ENCODE measurements around the gene TIMP2.

Gene TIMP2

GRCh38 chr17:78953356-78954350 lies 28.5 kb upstream of the TIMP2 start:
- no peak for TF ChIP-seq CTCF (IDR thresholded peaks at IDR 0.05; ENCODE audit: insufficient read depth, low read length, missing control alignments)
- no peak overlapping the region for H3K4me3 ChIP-seq (ENCODE audit: low read depth, low read length)
- CTCF ChIA-PET = interaction anchor here (1.0 to 6.4 kb wide), 4 partner anchors 9 to 57 kb away, joined by 3 to 41 read pairs (median 4); no protein-coding TSS in a partner anchor
- POLR2A ChIA-PET = interaction anchor here (1.0 kb wide), 1 partner anchor 18 kb away, joined by 3 read pairs; no protein-coding TSS in a partner anchor
- no peak for DNase-seq (ENCODE audit: low read depth, low spot score)

- POLR2A ChIA-PET = interaction anchor here (1.0 kb wide), 1 partner anchor 17 kb away, joined by 3 read pairs; no protein-coding TSS in a partner anchor
- CTCF ChIA-PET = interaction anchor here (1.0 to 6.4 kb wide), 5 partner anchors 10 to 87 kb away, joined by 3 to 41 read pairs (median 4); no protein-coding TSS in a partner anchor
- DNase-seq (ENCODE audit: low read depth, low spot score) = no peak
- H3K4me3 ChIP-seq (ENCODE audit: low read depth, low read length) = no peak overlapping the region
- TF ChIP-seq CTCF (IDR thresholded peaks at IDR 0.05; ENCODE audit: insufficient read depth, low read length, missing control alignments) = no peak
These were observed 27.5 kb upstream of the TIMP2 start for GRCh38 chr17:78952706-78953105.

GRCh38 chr17:78951967-78952551 lies 26.9 kb upstream of the TIMP2 start:
- DNase-seq (ENCODE audit: low read depth, low spot score) = no peak
- ChIA-PET CTCF (interaction anchor here (1.0 to 6.4 kb wide), 5 partner anchors 11 to 86 kb away, joined by 3 to 41 read pairs (median 4); no protein-coding TSS in a partner anchor), POLR2A (no interaction called here)
- no peak for TF ChIP-seq CTCF (IDR thresholded peaks at IDR 0.05; ENCODE audit: insufficient read depth, low read length, missing control alignments)
- H3K4me3 ChIP-seq (ENCODE audit: low read depth, low read length) = no peak overlapping the region

GRCh38 chr17:78950870-78951269 lies 25.7 kb upstream of the TIMP2 start:
- TF ChIP-seq CTCF (IDR thresholded peaks at IDR 0.05; ENCODE audit: insufficient read depth, low read length, missing control alignments) = no peak
- H3K4me3 ChIP-seq (ENCODE audit: low read depth, low read length) = no peak overlapping the region
- POLR2A ChIA-PET = no interaction called here
- CTCF ChIA-PET = interaction anchor here (1.0 to 6.4 kb wide), 3 partner anchors 13 to 85 kb away, joined by 3 to 41 read pairs (median 5); no protein-coding TSS in a partner anchor
- DNase-seq (ENCODE audit: low read depth, low spot score) = no peak

- ChIA-PET POLR2A (no interaction called here), CTCF (interaction anchor here (0.7 to 5.0 kb wide), 3 partner anchors 19 to 24 kb away, joined by 3 to 25 read pairs (median 6); no protein-coding TSS in a partner anchor)
- no peak for TF ChIP-seq CTCF (IDR thresholded peaks at IDR 0.05; ENCODE audit: insufficient read depth, low read length, missing control alignments)
- no peak overlapping the region for H3K4me3 ChIP-seq (ENCODE audit: low read depth, low read length)
- no peak for DNase-seq (ENCODE audit: low read depth, low spot score)
These were observed 22.3 kb upstream of the TIMP2 start for GRCh38 chr17:78947235-78948149.

Data from AG04449 (cell line).